Large intestine (tissue), 3 donors: ENCODE results near the gene PCDHGA2. TPM values are rescaled to one million over a fixed set of nuclear protein-coding genes. Genes with fewer than 3 reads are reported as not detected.
"Not testable (repeated sequence)": the region's sequence is repeated elsewhere in the genome, so short reads cannot be mapped to it uniquely, and the experiment has no call there.

ENCODE experiments used
- DNase-seq, 2 donors: peaks; one replicate each; pipeline versions ENCODE4 v3.0.0 to v3.0.0-alpha.2; 2013
- H3K27ac ChIP-seq: one replicate; pipeline ENCODE4 v1.5.1; 2013; ENCODE audit warnings: low read length
- H3K27me3 ChIP-seq: 2 replicates; pipeline ENCODE4 v1.6.1; 2013; ENCODE audit warnings: low read length; ENCODE audit not compliant: control insufficient read depth, insufficient read depth
- H3K36me3 ChIP-seq: 2 replicates; pipeline ENCODE4 v1.6.1; 2013; ENCODE audit warnings: low read length; ENCODE audit not compliant: control insufficient read depth, insufficient read depth
- H3K4me1 ChIP-seq: one replicate; pipeline ENCODE4 v1.6.1; 2013; ENCODE audit warnings: low read length; ENCODE audit not compliant: control insufficient read depth, insufficient read depth
- H3K4me3 ChIP-seq: one replicate; pipeline ENCODE4 v1.5.1; 2013; ENCODE audit warnings: low read length
- H3K9me3 ChIP-seq: one replicate; pipeline ENCODE4 v1.6.1; 2013; ENCODE audit warnings: mild to moderate bottlenecking, low read depth, low read length, moderate library complexity; ENCODE audit not compliant: control insufficient read depth
- WGBS: methylation state at CpG from one replicate; pipeline ENCODE4 v1.1.5; 2013; ENCODE audit warnings: low lambda C conversion rate; ENCODE audit not compliant: insufficient coverage; 5-methylcytosine and 5-hydroxymethylcytosine counted together
- polyA plus RNA-seq: library from polyadenylated mRNA; unstranded; fragments of 120-200 nt; gene quantifications from one replicate; pipeline ENCODE4 v1.2.1, GENCODE V29; 2013

PCDHGA2 gene
- polyA plus RNA-seq, 1 donor: 1.3 TPM

- Histone ChIP-seq H3K4me3 (no peak overlapping the region), H3K27me3 (peaks cover 8% of the 10 kb centered on the region), H3K36me3 (peaks cover 8% of the 10 kb centered on the region), H3K9me3 (peaks cover 45% of the 10 kb centered on the region), H3K27ac (no peak overlapping the region), H3K4me1 (peaks cover 3% of the 10 kb centered on the region)
- DNase-seq: no peak
- 94% methylated on average over 2 of the region's 3 CpGs for WGBS
Measured at GRCh38 chr5:141322261-141322660, 16.3 kb upstream of the PCDHGA2 start.

DNA sequence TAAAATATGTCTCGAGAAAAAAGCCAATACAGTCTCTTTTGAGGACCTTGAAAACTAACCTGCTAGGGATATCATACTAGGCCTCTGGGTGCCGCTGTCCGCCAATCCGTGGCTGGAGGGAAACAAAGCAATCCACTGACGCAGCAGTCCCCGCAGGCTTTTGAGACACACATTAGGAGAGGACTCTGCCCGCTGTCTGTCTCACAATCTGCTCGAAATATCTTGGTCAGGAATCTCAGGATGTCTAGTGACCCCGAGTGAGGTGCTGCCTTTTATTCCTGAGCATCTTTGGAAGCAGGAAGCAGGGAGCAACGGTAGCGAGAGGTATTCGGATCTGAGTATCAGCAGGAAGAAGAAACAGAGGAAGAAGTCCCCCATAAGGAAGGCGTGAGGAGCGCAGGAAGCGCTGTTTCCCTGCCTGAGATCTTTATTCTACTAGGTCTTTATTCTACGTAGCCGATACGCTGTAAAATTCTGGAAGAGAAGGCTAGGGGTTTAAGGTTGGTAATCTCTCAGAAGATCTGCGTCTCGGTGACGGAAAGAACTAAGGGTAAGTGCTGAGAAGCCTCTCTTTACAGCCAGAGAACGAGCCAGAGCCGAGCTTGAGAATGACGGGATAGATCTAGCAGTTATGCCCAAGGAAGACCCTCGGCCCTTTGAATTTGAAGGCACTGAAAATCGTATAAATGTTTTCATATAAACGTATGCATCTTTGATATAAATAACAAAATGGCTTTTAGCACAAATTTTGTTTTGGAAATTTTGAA is 12.3 kb upstream of the PCDHGA2 start:
- Histone ChIP-seq H3K9me3 (peaks cover 19% of the 10 kb centered on the region), H3K4me1 (no peaks in the 10 kb centered on the region), H3K36me3 (no peaks in the 10 kb centered on the region), H3K27me3 (peaks cover 10% of the 10 kb centered on the region), H3K27ac (no peak overlapping the region), H3K4me3 (no peak overlapping the region)
- peak in 1 of 2 donors; percentile 24 for DNase-seq
- WGBS: 30% methylated on average over 6 of the region's 27 CpGs

- no peaks in the 10 kb centered on the region for H3K4me1 ChIP-seq
- no peak overlapping the region for H3K4me3 ChIP-seq
- peaks cover 16% of the 10 kb centered on the region for H3K27me3 ChIP-seq
- H3K36me3 ChIP-seq: no peaks in the 10 kb centered on the region
- no peak overlapping the region for H3K27ac ChIP-seq
- no CpG with 5 or more reads among the region's 8 CpGs for WGBS
- no peak for DNase-seq
- H3K9me3 ChIP-seq: peaks cover 21% of the 10 kb centered on the region
Measured at GRCh38 chr5:141328231-141328630, 10.3 kb upstream of the PCDHGA2 start.

GRCh38 chr5:141330299-141331080 is 8.1 kb upstream of the PCDHGA2 start, which contains the start of gene PCDHGA1:
Gene PCDHGA1, plus strand, starts transcription at chr5:141330514.
- no peak within 1 kb of the TSS for H3K4me3 ChIP-seq

DNA sequence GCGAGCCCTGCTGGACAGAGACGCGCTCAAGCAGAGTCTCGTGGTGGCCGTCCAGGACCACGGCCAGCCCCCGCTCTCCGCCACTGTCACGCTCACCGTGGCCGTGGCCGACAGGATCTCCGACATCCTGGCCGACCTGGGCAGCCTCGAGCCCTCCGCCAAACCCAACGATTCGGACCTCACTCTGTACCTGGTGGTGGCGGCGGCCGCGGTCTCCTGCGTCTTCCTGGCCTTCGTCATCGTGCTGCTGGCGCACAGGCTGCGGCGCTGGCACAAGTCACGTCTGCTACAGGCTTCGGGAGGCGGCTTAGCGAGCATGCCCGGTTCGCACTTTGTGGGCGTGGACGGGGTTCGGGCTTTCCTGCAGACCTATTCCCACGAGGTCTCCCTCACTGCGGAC is 6.0 kb upstream of the PCDHGA2 start:
- not testable (repeated sequence) for H3K36me3 ChIP-seq, H3K4me1 ChIP-seq, H3K27ac ChIP-seq, H3K4me3 ChIP-seq, DNase-seq
- Histone ChIP-seq H3K9me3 (peaks cover 21% of the 10 kb centered on the region), H3K27me3 (peaks cover 15% of the 10 kb centered on the region)
- WGBS: no CpG with 5 or more reads among the region's 39 CpGs

More at GRCh38 chr5:141330299-141331080, 8.1 kb upstream of the PCDHGA2 start, which contains the start of gene PCDHGA1:
- no peak for DNase-seq
- Histone ChIP-seq H3K27ac (no peak within 1 kb of the TSS), H3K9me3 (peaks cover 23% of the 10 kb centered on the region), H3K36me3 (no peaks in the 10 kb centered on the region), H3K27me3 (peaks cover 23% of the 10 kb centered on the region), H3K4me1 (no peaks in the 10 kb centered on the region)
- 16% methylated on average over 3 of the region's 21 CpGs for WGBS

DNA sequence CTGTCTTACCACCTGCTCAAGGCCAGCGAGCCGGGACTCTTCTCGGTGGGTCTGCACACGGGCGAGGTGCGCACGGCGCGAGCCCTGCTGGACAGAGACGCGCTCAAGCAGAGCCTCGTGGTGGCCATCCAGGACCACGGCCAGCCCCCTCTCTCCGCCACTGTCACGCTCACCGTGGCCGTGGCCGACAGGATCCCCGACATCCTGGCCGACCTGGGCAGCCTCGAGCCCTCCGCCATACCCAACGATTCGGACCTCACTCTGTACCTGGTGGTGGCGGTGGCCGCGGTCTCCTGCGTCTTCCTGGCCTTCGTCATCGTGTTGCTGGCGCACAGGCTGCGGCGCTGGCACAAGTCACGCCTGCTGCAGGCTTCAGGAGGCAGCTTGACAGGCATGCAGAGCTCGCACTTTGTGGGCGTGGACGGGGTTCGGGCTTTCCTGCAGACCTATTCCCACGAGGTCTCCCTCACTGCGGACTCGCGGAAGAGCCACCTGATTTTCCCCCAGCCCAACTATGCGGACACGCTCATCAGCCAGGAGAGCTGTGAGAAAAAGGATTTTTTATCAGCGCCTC is 2.3 kb downstream of the PCDHGA2 start:
- not testable (repeated sequence) for H3K4me1 ChIP-seq, H3K36me3 ChIP-seq, H3K27ac ChIP-seq, H3K4me3 ChIP-seq, DNase-seq
- Histone ChIP-seq H3K9me3 (peaks cover 31% of the 10 kb centered on the region), H3K27me3 (peaks cover 34% of the 10 kb centered on the region)
- WGBS: no CpG with 5 or more reads among the region's 45 CpGs

DNA sequence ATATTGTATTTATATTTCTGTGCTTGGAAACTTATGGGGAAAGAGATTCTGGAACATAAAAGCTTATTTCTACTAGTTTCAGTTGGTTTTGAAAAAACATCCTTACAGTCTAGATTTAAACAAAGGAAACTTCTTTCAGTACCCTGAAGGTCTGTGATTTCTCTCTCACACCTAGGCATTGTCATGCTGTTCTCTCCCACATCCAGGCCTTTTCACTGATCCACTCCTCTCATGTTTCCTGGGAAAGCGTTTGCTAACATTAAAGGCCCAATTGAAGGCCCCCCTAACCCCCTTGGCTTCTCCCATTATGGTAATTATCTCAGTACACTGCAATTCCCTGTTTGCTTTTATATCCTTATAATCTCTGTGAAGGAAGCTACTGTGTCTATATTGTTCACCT is 4.2 kb downstream of the PCDHGA2 start:
- H3K27ac ChIP-seq: no peak overlapping the region
- no CpG with 5 or more reads among the region's 1 CpG for WGBS
- no peak for DNase-seq
- no peaks in the 10 kb centered on the region for H3K36me3 ChIP-seq
- no peaks in the 10 kb centered on the region for H3K4me1 ChIP-seq
- peaks cover 35% of the 10 kb centered on the region for H3K9me3 ChIP-seq
- H3K27me3 ChIP-seq: peaks cover 34% of the 10 kb centered on the region
- H3K4me3 ChIP-seq: no peak overlapping the region

- peaks cover 32% of the 10 kb centered on the region for H3K27me3 ChIP-seq
- DNase-seq: no peak
- H3K27ac ChIP-seq: no peak within 1 kb of the TSS
- WGBS: 0% methylated on average over 1 of the region's 9 CpGs
- no peaks in the 10 kb centered on the region for H3K36me3 ChIP-seq
- no peak within 1 kb of the TSS for H3K4me3 ChIP-seq
- H3K4me1 ChIP-seq: no peaks in the 10 kb centered on the region
- H3K9me3 ChIP-seq: peaks cover 35% of the 10 kb centered on the region
Measured at GRCh38 chr5:141343242-141343952, 4.8 kb downstream of the PCDHGA2 start, which contains the start of gene PCDHGA3. Gene PCDHGA3, plus strand, starts transcription at chr5:141343829. Its CDS starts 205 bp downstream, at chr5:141344034.

- H3K36me3 ChIP-seq: no peaks in the 10 kb centered on the region
- H3K9me3 ChIP-seq: peaks cover 33% of the 10 kb centered on the region
- no peak overlapping the region for H3K27ac ChIP-seq
- DNase-seq: no peak
- WGBS: 34% methylated on average over 7 of the region's 31 CpGs
- peaks cover 28% of the 10 kb centered on the region for H3K27me3 ChIP-seq
- H3K4me1 ChIP-seq: no peaks in the 10 kb centered on the region
- H3K4me3 ChIP-seq: no peak overlapping the region
Measured at GRCh38 chr5:141343953-141344463, 5.4 kb downstream of the PCDHGA2 start.
